NCI-H1694 treated with DMSO at 0.1 percent for 48 hours (cell line): ENCODE results near the gene EPDR1.

Experiments used
- DNase-seq: peaks from one replicate; lab custom pipeline; 2025; lab: John Stamatoyannopoulos, UW

The EPDR1 gene

DNA sequence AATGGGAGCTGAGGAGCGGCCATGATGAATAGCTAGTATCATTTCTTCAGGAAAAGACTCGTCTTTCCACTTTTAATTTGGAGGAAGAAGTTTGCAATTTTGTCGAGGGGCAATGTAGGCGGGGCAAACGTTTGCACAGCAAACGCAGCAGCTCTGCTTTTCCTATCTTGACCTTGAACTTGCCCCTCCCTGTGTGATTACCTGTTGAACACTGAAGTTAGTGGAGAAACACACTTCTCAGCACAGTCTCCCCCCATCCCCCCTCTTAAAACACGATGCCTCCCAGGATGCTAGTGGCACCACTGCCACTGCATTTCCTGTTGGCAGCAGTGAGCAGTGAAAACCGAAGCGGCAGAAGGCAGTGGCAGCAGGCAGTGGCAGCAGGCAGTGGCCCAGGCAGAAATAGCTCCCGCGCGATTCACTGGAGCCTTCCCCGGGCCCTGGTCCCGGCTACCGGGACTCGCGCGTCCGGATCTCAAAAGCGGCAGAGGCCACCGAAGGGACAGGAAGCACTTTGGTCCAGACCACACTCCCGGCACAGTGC lies at the start of gene EPDR1:
TSS of gene EPDR1 (plus strand) at position 336 of the 544 bp plus-strand sequence. CDS start 300 bp downstream, outside the sequence.
- DNase-seq, result peak; percentile 78

DNA sequence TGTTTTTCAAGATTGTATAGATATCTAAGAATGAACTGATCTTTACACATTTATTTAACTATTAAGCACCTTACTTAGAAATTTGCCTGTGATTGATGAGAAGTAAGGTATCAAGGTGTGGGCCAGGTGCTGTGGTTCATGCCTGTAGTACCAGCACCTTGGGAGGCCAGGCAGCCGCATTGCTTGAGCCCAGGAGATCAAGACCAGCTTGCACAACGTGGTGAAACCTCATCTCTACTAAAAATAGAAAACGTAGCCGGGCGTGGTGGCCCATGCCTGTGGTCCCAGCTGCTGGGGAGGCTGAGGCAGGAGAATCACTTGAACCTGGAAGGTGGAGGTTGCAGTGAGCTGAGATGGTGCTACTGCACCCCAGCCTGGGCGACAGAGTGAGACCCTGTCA lies 38.4 kb upstream of the EPDR1 start:
- DNase-seq, result no peak

DNA sequence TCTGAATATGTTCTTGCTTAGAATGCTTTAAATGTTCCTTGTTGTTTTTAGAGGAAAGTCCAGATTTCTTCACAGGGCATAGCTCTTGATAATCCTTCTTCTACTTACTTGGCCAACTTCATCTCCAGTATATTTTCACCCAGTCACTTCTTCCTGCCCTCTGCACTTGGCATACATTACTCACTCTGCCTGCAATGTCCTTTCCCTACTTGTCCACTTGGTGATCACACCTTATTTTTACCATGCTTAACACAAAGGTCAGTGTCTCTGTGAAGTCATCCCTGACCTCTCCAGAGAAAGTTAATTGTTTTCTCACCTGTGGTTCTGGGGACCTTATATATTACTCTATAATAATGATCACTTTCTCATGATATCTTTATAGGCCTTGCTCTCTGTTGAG lies 27.1 kb upstream of the EPDR1 start:
- DNase-seq, result no peak

DNA sequence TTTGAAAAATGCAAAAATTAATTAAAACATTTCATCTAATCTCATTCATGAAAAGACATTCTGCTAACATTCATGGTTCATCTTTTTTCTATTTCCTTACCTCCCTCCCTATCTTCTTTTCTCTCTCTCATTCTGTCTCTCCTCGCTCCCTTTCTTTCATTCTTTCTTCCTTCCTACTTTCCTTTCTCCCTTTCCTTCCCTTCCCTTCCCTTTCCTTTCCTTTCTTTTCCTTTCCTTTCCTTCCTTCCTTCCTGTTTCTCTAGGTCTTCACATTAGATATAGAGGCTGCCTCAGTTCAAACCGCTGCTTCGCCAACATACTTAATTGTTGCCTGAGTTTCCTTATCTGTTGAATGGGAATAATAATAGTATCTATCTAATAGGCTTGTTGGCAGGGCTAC lies 25.8 kb upstream of the EPDR1 start:
- DNase-seq, result no peak

- no peak for DNase-seq
These were observed 20.7 kb upstream of the EPDR1 start for GRCh38 chr7:37899712-37900247.

GRCh38 chr7:37901236-37901827 lies 19.1 kb upstream of the EPDR1 start:
- DNase-seq, result peak; percentile 33

- DNase-seq, result no peak
These were observed 18.4 kb upstream of the EPDR1 start for GRCh38 chr7:37901890-37902524.

- DNase-seq, result no peak
These were observed 12.1 kb upstream of the EPDR1 start for GRCh38 chr7:37908221-37908788.

DNA sequence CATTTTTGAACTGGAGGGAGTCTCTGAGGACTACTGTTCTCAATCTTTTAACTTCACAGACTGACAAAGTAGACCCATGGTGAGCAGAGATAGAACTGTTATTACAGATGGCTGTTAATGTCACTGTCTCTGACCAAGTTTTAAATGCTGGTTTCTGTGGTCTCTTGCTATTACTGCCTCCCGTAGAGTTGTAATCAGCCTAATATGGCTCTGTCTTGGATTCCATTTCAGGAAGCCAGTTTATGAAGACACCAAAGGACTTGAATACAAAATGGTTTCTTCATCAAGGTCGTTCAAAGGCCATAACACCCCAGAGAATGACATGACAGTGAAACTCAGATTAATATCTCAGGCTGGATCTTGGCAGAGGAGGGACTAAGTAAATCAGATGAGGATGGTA lies 7.7 kb upstream of the EPDR1 start:
- DNase-seq, result no peak

DNA sequence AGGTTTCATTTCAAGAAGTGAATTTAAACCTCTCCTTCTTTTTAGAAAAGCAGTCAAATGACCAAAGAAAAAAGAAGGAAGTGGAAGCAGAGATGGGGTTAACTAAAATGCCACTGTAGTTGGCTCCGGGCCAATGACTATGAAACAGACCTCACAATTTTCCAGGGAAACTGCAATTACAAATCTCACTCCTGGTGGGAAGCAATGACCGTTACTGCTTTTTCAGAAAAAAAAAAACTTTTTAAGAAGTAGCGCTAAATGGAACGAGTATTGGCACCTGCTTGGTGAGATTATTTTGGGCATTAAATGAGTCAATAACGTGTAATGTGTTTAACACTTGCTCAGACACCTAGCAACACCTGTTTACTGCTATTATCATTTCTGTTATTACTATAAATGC lies 5.0 kb upstream of the EPDR1 start:
- DNase-seq, result no peak

GRCh38 chr7:37916017-37916672 lies 4.3 kb upstream of the EPDR1 start:
- DNase-seq, result no peak

DNA sequence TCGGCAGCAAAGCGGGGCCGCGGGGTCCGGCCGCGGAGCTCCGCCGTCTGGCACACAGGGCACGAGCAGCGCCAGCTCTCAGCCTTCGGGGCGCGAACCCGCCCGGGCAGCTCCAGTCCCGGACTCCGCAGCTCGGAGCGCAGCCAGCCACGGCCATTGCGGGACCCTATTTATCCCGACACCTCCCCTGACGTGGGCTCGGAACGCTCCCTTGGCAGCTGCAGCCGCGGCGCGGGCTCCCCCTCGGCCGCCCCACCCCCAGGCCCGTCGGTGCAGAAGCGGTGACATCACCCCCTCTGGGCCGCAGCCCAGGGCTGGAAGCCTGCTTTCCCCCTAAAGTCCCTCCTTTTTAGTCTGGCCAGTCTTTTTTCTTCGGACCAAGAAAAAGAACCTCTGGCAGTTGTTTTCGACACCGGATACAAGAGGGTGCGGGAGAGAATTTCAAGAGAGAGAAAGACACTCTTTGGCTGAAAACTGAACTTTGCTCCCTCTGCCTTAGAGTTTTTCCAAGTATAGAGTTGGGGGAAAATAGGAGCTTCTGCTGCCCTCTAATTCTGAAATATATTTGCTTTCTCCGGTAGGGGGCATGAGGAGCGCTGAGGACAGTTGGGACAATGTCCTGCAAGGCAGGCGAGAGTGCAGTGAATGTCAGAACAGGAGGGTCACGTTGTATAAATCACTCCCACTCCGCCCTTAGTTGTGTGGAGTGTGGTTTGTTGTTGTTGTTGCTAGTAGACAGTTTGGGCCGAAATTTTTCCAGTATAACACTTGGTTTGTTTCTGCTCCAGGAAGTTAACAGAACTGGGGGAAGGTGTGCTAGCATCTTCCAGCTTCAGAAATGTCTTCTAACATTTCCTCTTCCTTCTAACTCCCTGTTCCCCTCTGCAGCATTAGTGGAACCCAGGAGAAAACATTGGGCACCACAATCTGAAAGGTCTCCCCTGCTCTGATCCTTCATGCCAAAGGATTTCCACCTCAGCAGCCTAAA lies 3.5 kb upstream of the EPDR1 start, which contains the start of gene SFRP4:
TSS of gene SFRP4 (minus strand) at position 145 of the 988 bp plus-strand sequence. CDS start 280 bp downstream, outside the sequence.
- peak; percentile 33 for DNase-seq

DNA sequence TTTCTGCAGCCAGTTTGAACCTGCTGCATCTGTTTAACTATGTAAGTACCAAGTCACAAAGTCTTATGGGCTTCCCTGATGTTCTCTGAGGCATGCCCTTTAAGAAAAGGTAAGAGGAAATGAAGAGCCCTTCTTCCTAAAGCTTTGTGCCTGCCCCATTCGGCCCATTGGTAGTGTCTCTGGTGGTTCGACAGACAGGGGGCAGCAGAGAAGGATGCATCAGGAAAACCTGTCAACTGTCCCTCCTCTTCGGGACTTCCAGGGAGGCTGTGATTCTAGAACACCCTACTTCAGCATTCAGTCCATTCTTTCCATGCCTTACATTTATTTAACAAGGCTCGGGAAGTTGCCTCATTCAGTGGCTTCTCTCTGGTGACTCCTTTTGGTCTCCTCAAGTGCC lies 1.9 kb upstream of the EPDR1 start:
- no peak for DNase-seq

- peak; percentile 47 for DNase-seq
These were observed 687 bp downstream of the EPDR1 start for GRCh38 chr7:37920849-37921805.

- DNase-seq, result no peak
These were observed 1.4 kb downstream of the EPDR1 start for GRCh38 chr7:37921876-37922275.

GRCh38 chr7:37923996-37924395 lies 3.6 kb downstream of the EPDR1 start:
- no peak for DNase-seq

GRCh38 chr7:37924491-37925041 lies 4.1 kb downstream of the EPDR1 start:
- DNase-seq, result no peak

GRCh38 chr7:37925620-37926019 lies 5.2 kb downstream of the EPDR1 start:
- DNase-seq, result no peak

DNA sequence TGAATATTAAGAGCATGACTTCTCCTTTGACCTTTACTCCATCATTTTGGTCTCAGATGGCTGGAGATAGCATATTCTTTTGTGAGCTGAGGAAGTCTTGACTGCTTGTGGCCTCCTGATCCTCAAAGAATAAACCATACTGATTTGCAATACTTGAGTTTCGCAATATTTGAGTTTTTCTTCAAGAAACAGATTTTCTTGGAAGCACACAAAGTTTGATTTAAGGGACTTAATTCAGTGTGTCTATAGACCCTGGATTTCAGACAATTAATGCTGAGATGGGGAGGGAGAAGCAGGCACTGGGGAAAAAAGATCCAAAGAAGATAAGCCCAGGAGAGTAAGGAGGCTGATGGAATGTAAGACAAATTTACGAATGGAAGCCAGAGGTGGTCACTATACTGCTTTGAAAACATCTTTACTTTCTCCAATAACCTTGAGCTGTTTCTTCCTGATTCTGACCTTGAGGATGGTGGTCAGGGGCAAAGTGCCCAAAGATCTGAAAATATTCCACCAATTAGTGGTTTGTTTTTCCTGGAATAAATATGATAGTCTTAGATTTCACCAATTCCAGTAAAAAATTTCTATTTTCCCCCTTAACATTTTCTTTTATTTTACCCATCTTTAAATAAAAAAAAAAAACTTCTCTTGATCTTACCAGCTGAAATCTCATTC lies 7.5 kb downstream of the EPDR1 start:
- no peak for DNase-seq
